GM12801 (cell line): Measurements from ENCODE around the gene DNAH12.

Experiments
- CTCF ChIP-seq: IDR thresholded peaks from one replicate; pipeline ENCODE4 v1.5.1; 2011; ENCODE audit warnings: control low read depth; ENCODE audit not compliant: insufficient read length; ENCODE audit errors: extremely low read depth

The DNAH12 gene

GRCh38 chr3:57389271-57389670 lies 154.9 kb downstream of the DNAH12 start:
- no peak for TF ChIP-seq CTCF

GRCh38 chr3:57386307-57386706 lies 157.8 kb downstream of the DNAH12 start:
- TF ChIP-seq CTCF = no peak

GRCh38 chr3:57385498-57385897 lies 158.6 kb downstream of the DNAH12 start:
- TF ChIP-seq CTCF = no peak

- no peak for TF ChIP-seq CTCF
These were observed 160.3 kb downstream of the DNAH12 start for GRCh38 chr3:57383838-57384237.

- no peak for TF ChIP-seq CTCF
These were observed 160.7 kb downstream of the DNAH12 start for GRCh38 chr3:57383406-57383805.

GRCh38 chr3:57382933-57383332 lies 161.2 kb downstream of the DNAH12 start:
- TF ChIP-seq CTCF = no peak

- TF ChIP-seq CTCF = no peak
These were observed 173.8 kb downstream of the DNAH12 start for GRCh38 chr3:57370341-57370740.

- no peak for TF ChIP-seq CTCF
These were observed 189.4 kb downstream of the DNAH12 start for GRCh38 chr3:57354768-57355167.
